Measurements from ENCODE around the gene EPS8L2. TPM values are rescaled to one million over a fixed set of nuclear protein-coding genes. Genes with fewer than 3 reads are reported as not detected.

Gene EPS8L2
- total and polyA plus RNA-seq, 8 donors, result 52.5 to 190 (median 80.7) TPM

DNA sequence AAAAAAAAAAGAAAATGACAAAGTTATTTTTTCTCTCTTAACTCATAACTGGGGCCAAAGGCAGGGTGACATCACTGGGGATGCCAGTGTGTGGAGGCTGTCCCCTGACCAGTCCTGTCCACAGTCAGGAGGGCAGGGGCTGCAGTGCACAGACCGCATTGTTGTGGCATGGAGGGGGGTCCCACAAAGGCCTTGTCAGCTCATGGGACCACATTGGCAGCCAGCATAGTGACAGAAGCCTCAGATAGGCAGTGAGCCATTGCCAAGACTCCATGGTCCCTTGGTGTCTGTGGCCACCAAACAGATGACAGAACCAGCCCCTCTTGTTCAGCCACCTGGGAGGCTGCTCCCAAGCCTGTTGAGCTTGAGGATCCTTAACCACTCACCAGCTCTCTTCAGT is 6.3 kb upstream of the EPS8L2 start:
- no peak overlapping the region for H3K4me3 ChIP-seq
- peaks cover 17 to 65% of the 10 kb centered on the region in 2 donors for H3K4me1 ChIP-seq
- no peaks in the 10 kb centered on the region for H3K27me3 ChIP-seq
- peaks cover 0 to 53% of the 10 kb centered on the region in 2 donors for H3K36me3 ChIP-seq
- no peak for ATAC-seq
- intact Hi-C loops (cut with DNase I), result no loop called here
- TF ChIP-seq, protein P1, sequence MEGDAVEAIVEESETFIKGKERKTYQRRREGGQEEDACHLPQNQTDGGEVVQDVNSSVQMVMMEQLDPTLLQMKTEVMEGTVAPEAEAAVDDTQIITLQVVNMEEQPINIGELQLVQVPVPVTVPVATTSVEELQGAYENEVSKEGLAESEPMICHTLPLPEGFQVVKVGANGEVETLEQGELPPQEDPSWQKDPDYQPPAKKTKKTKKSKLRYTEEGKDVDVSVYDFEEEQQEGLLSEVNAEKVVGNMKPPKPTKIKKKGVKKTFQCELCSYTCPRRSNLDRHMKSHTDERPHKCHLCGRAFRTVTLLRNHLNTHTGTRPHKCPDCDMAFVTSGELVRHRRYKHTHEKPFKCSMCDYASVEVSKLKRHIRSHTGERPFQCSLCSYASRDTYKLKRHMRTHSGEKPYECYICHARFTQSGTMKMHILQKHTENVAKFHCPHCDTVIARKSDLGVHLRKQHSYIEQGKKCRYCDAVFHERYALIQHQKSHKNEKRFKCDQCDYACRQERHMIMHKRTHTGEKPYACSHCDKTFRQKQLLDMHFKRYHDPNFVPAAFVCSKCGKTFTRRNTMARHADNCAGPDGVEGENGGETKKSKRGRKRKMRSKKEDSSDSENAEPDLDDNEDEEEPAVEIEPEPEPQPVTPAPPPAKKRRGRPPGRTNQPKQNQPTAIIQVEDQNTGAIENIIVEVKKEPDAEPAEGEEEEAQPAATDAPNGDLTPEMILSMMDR (IDR thresholded peaks at IDR 0.05), result no peak
- DNase-seq, result no peak
- no peaks in the 10 kb centered on the region for H3K9me3 ChIP-seq
- no peak overlapping the region for H3K27ac ChIP-seq

DNA sequence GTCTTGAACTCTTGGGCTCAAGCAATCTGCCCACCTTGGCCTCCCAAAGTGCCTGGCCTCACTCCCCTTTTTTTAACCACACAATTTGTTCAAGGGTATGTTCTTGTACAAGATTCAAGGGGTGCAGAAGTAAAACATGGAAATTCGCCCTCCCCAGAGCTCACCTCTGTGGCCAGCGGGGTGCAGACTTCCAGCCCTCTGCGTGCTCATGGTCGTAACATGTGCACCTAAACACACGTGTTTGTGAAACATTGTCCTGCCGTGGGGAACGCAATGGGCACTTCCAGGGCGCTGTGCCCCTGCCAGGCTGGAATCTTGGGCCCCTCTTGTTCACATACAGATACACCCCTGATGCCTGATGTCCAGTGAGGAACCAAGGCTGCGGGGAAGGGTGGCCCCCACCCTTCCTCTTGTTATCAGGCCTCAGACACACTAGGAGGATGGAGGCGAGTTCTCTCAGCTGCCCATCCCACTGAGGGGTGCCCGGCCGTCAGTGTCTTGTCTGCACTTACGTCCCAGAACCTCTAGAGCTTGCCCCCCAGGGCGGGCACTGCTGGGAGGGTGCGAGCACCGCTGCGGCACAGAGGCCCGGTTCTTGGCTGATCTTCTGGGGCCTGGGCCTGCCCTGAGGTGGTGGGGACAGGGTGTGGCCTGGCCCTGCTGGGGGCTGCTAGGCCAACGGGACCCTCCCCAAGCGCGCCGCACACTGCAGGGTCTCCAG is 4.1 kb upstream of the EPS8L2 start:
- Histone ChIP-seq H3K4me3 (no peak overlapping the region), H3K27me3 (peaks cover 0 to 20% of the 10 kb centered on the region in 2 donors), H3K9me3 (no peaks in the 10 kb centered on the region), H3K27ac (no peak overlapping the region), H3K4me1 (peaks cover 16 to 79% of the 10 kb centered on the region in 2 donors), H3K36me3 (peaks cover 0 to 53% of the 10 kb centered on the region in 2 donors)
- DNase-seq (no peak), ATAC-seq (no peak)
- TF ChIP-seq, protein P1 (IDR thresholded peaks at IDR 0.05), result no peak
- intact Hi-C loops (cut with DNase I), result no loop called here

DNA sequence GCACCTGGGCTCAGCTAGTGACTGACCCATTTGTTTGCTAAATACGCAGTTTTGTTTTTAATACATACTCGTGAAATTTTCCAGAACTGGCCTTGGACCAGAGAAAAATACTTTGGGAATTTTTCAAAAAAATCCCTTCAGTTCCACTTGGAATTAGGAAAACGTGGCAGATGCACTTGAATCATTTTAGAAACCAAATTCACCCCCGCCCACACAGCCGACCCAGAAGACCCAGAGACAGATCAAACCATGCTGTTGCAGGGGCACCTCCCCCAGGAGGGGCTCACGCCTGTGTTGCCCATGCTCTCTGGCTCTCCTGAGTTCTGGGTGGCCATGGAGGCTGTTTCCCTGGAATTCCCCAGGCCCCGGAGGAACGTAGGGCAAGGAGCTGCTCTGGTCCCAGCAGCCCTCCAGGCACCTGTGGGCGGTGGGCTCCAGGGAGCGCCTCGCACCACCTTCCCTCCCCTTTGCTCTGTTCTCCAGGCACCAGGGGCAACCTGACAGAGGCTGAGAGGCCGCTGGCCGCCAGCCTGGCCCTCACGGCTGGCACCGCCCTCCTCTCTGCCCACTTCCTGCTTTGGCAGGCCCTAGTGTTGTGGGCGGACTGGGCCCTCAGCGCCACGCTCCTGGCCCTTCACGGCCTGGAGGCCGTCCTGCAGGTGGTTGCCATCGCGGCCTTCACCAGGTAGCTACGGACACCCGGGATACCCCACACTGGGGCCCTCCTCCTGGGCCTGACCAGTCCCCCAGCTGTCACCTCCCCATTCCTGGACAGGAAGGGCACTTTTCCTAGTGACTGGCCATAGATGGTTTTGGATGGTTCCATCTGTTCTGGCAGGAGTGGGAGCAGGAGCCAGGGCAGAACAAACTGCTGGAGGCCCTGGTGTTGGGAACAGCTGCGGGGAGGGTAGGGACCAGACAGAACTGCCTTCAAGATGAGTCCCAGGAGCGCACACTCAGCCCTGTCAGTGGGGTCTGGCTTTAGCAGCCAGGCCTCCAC is 3.3 kb upstream of the EPS8L2 start:
- ATAC-seq, result peak; percentile 48
- intact Hi-C loops (cut with DNase I), result no loop called here
- H3K9me3 ChIP-seq, result no peaks in the 10 kb centered on the region
- peaks cover 0 to 53% of the 10 kb centered on the region in 2 donors for H3K36me3 ChIP-seq
- peak in 2 of 4 donors; percentile 78 to 93 for DNase-seq
- peaks cover 14 to 73% of the 10 kb centered on the region in 2 donors for H3K4me1 ChIP-seq
- no peak overlapping the region for H3K4me3 ChIP-seq
- TF ChIP-seq, protein P1 (IDR thresholded peaks at IDR 0.05), result no peak
- H3K27ac ChIP-seq, result peak overlapping the region; percentile 26 to 50
- peaks cover 0 to 29% of the 10 kb centered on the region in 2 donors for H3K27me3 ChIP-seq

DNA sequence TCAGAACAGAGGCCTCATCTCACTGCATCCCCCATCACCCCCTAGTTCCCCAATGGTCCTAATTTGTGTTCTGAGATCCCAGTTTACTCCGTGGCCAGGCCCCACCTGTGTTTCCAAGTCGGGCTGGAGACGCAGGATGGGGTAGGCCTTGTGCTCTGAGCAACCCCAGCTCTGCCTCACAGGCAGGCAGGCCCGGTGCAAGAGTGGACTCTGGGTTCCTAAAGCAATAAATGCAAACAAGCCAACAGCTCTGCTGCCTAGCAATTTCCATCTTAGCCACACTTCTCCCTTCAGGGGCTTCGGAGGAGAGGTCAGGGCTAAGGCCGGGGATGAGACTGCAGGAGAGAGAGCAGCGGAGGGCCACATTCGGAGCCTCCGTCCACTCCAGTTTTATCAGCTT is 2.5 kb upstream of the EPS8L2 start:
- no peaks in the 10 kb centered on the region for H3K9me3 ChIP-seq
- no peak for DNase-seq
- peak overlapping the region; percentile 19 to 50 for H3K27ac ChIP-seq
- H3K4me3 ChIP-seq, result no peak overlapping the region
- peaks cover 0 to 53% of the 10 kb centered on the region in 2 donors for H3K36me3 ChIP-seq
- no peak for ATAC-seq
- intact Hi-C loops (cut with DNase I), result no loop called here
- peaks cover 0 to 37% of the 10 kb centered on the region in 2 donors for H3K27me3 ChIP-seq
- H3K4me1 ChIP-seq, result peaks cover 14 to 66% of the 10 kb centered on the region in 2 donors
- TF ChIP-seq, protein P1 (IDR thresholded peaks at IDR 0.05), result no peak
